SK-N-SH (cell line): ENCODE measurements around the gene PKIB.

Experiments
- CHD2 ChIP-seq: fragments of 150-350 bp; IDR thresholded peaks from 2 replicates; pipeline ENCODE4 v1.6.1; 2018; ENCODE audit warnings: low read length; ENCODE audit not compliant: partially characterized antibody
- CTCF ChIP-seq: fragments of 200-600 bp; sonication (generic); IDR thresholded peaks from 2 replicates; pipeline ENCODE4 v1.6.1; 2017; ENCODE audit warnings: antibody characterized with exemption, mild to moderate bottlenecking, moderate library complexity
- EP300 ChIP-seq, 2 experiments: IDR thresholded peaks; 2 replicates each; pipeline versions ENCODE4 v1.4.0 to v1.6.1; 2012; ENCODE audit warnings: borderline replicate concordance in 1 of 2, low read depth in 1 of 2, low read length in 1 of 2
- EZH2phosphoT487 ChIP-seq: fragments of 200-600 bp; sonication (generic); IDR thresholded peaks from 2 replicates; pipeline ENCODE4 v1.6.1; 2017; ENCODE audit warnings: low read depth, mixed run types, mild to moderate bottlenecking, antibody characterized with exemption, moderate library complexity, borderline replicate concordance
- FOSL2 ChIP-seq: IDR thresholded peaks from 2 replicates; pipeline ENCODE4 v1.4.0; 2012; ENCODE audit warnings: low read depth, mild to moderate bottlenecking, moderate library complexity, borderline replicate concordance
- GABPA ChIP-seq: IDR thresholded peaks from 2 replicates; pipeline ENCODE4 v1.4.0; 2012; ENCODE audit warnings: low read depth, mild to moderate bottlenecking
- JUND ChIP-seq: IDR thresholded peaks from 2 replicates; pipeline ENCODE4 v1.4.0; 2012
- PBX3 ChIP-seq: IDR thresholded peaks from 2 replicates; pipeline ENCODE4; 2012
- POLR2AphosphoS5 ChIP-seq: IDR thresholded peaks from 2 replicates; pipeline ENCODE4 v1.6.1; 2012; ENCODE audit warnings: low read depth, low read length
- RAD21 ChIP-seq: IDR thresholded peaks from 2 replicates; pipeline ENCODE4 v1.6.1; 2012; ENCODE audit warnings: mild to moderate bottlenecking, low read length
- RCOR1 ChIP-seq: fragments of 150-350 bp; IDR thresholded peaks from 2 replicates; pipeline ENCODE4 v1.6.1; 2017; ENCODE audit warnings: antibody characterized with exemption, low read length
- SMC3 ChIP-seq: IDR thresholded peaks from 2 replicates; pipeline ENCODE4 v1.6.1; 2012; ENCODE audit warnings: low read depth, low read length, improper control_type of control experiment
- USF2 ChIP-seq: fragments of 150-350 bp; IDR thresholded peaks from 2 replicates; pipeline ENCODE4 v1.6.1; 2017; ENCODE audit warnings: antibody characterized with exemption, low read length, low read depth, borderline replicate concordance
- ZBTB33 ChIP-seq: IDR thresholded peaks from 2 replicates; pipeline ENCODE4 v1.4.0; 2012; ENCODE audit warnings: low read depth, borderline replicate concordance

- TF ChIP-seq RCOR1: no peak
- TF ChIP-seq GABPA: no peak
- TF ChIP-seq CTCF: no peak
- TF ChIP-seq FOSL2: no peak
- no peak for TF ChIP-seq RAD21
- no peak for TF ChIP-seq ZBTB33
- no peak for TF ChIP-seq SMC3
- no peak for TF ChIP-seq PBX3
- TF ChIP-seq POLR2AphosphoS5: no peak
- TF ChIP-seq CHD2: no peak
- TF ChIP-seq EP300 (IDR thresholded peaks at IDR 0.05; ENCODE audit: borderline replicate concordance in 1 of 2, low read depth in 1 of 2, low read length in 1 of 2): no peak
- TF ChIP-seq JUND: no peak
- no peak for TF ChIP-seq EZH2phosphoT487
- no peak for TF ChIP-seq USF2
Measured at GRCh38 chr6:122736163-122736562, 126.0 kb downstream of the PKIB start.
